ENCODE results near the gene MBNL2. TPM values are rescaled to one million over a fixed set of nuclear protein-coding genes. Genes with fewer than 3 reads are reported as not detected.

The MBNL2 gene
- total RNA-seq, 4 donors from 2014 or later, result 113 to 129 (median 118) TPM

DNA sequence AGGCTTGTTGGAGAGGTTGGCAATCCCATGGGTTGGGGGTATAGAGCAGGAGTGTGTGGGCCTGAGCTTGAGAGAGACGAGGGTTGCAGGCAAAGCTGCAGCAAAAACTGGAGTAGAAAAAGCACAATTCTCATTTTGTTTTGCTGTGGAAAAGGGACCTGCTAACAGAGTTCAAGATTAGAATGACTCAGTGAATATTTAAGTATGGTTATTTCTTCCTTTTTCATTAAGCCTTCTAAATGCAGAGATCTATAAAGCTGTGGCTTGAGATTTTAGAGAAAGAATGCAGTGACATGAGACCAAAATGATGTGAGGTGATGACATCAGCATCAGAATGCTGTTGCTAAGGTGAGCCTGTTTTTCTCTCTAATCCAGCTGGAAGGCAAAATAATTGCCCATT lies 10.8 kb upstream of the MBNL2 start:
- Histone ChIP-seq H3K36me3 (no peaks in the 10 kb centered on the region), H3K9me3 (no peaks in the 10 kb centered on the region), H3K4me3 (no peak overlapping the region), H3K4me1 (peaks cover 0 to 16% (median 0%) of the 10 kb centered on the region in 3 donors), H3K27me3 (no peaks in the 10 kb centered on the region), H3K27ac (peak overlapping the region; percentile 13 to 62 (median 36))
- WGBS, 2 donors (ENCODE audit: low coverage in 1 of 2), result 44 to 71% methylated on average over 1 of the region's 1 CpG
- no peak for ATAC-seq
- TF ChIP-seq POLR2A (IDR thresholded peaks at IDR 0.05), result no peak
- TF ChIP-seq POLR2AphosphoS5 (IDR thresholded peaks at IDR 0.05), result no peak
- TF ChIP-seq EP300 (IDR thresholded peaks at IDR 0.05), result no peak
- TF ChIP-seq, protein P1, sequence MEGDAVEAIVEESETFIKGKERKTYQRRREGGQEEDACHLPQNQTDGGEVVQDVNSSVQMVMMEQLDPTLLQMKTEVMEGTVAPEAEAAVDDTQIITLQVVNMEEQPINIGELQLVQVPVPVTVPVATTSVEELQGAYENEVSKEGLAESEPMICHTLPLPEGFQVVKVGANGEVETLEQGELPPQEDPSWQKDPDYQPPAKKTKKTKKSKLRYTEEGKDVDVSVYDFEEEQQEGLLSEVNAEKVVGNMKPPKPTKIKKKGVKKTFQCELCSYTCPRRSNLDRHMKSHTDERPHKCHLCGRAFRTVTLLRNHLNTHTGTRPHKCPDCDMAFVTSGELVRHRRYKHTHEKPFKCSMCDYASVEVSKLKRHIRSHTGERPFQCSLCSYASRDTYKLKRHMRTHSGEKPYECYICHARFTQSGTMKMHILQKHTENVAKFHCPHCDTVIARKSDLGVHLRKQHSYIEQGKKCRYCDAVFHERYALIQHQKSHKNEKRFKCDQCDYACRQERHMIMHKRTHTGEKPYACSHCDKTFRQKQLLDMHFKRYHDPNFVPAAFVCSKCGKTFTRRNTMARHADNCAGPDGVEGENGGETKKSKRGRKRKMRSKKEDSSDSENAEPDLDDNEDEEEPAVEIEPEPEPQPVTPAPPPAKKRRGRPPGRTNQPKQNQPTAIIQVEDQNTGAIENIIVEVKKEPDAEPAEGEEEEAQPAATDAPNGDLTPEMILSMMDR (IDR thresholded peaks at IDR 0.05), result no peak

DNA sequence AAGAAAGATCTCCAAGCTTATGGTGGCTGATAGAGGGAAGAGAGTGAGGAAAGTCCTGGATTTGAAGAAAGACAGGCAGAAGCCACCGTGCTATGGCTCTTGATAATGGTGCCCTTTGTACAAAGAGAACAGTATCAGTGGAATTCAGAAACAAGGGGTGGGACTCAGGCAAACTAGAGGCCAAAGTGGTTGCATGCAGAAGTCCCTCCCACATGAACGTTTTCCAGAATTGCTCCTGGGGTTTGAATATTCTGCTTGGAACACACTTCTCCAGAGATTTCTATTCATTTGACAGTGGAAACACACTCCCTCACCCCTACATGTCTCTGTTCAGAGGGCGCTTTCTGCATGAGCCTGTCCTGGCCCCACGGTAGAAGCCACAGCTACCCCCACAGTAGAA lies 10.1 kb upstream of the MBNL2 start:
- no peak for TF ChIP-seq EP300 (IDR thresholded peaks at IDR 0.05)
- TF ChIP-seq, protein P1 (IDR thresholded peaks at IDR 0.05), result no peak
- no peak for TF ChIP-seq POLR2AphosphoS5 (IDR thresholded peaks at IDR 0.05)
- TF ChIP-seq POLR2A (IDR thresholded peaks at IDR 0.05), result no peak
- H3K9me3 ChIP-seq, result no peaks in the 10 kb centered on the region
- H3K4me3 ChIP-seq, result no peak overlapping the region
- 30 to 54% methylated on average over 1 to 4 of the region's 4 CpGs for WGBS, 2 donors (ENCODE audit: low coverage in 1 of 2)
- H3K36me3 ChIP-seq, result no peaks in the 10 kb centered on the region
- no peak for ATAC-seq
- H3K27me3 ChIP-seq, result no peaks in the 10 kb centered on the region
- peaks cover 0 to 16% (median 0%) of the 10 kb centered on the region in 3 donors for H3K4me1 ChIP-seq
- H3K27ac ChIP-seq, result peak overlapping the region in 2 of 4 donors; percentile 13 to 62

DNA sequence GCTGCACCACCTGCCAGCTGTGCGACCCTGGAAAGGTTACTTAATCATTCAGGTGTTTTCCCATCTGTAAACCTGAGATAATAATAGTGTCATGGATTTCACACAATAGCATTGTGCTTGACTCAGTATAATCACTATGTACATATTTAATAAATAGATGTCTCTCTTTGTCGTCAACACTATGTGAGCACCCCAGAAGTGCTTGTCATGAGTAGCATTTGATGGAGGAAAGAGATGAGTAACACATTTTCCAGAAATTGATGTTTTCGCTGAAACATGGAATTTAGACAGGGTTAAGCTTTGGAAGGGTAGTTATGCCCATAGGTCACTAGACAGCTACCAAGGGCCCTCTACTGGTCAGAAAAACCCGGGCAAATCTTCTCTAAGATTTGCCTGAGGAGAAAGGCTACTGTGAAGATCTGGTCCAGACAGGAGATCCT lies 9.5 kb upstream of the MBNL2 start:
- Histone ChIP-seq H3K36me3 (no peaks in the 10 kb centered on the region), H3K4me1 (peaks cover 0 to 16% (median 0%) of the 10 kb centered on the region in 3 donors), H3K27ac (peak overlapping the region in 1 of 4 donors; percentile 62), H3K4me3 (no peak overlapping the region), H3K27me3 (no peaks in the 10 kb centered on the region), H3K9me3 (no peaks in the 10 kb centered on the region)
- TF ChIP-seq, protein P1 (IDR thresholded peaks at IDR 0.05), result peak; percentile 20 to 57 (median 32)
- TF ChIP-seq POLR2A (IDR thresholded peaks at IDR 0.05) (no peak), POLR2AphosphoS5 (IDR thresholded peaks at IDR 0.05) (no peak), EP300 (IDR thresholded peaks at IDR 0.05) (no peak)
- WGBS, 2 donors (ENCODE audit: low coverage in 1 of 2), result 52 to 77% methylated on average over 3 to 4 of the region's 4 CpGs
- ATAC-seq, result no peak

DNA sequence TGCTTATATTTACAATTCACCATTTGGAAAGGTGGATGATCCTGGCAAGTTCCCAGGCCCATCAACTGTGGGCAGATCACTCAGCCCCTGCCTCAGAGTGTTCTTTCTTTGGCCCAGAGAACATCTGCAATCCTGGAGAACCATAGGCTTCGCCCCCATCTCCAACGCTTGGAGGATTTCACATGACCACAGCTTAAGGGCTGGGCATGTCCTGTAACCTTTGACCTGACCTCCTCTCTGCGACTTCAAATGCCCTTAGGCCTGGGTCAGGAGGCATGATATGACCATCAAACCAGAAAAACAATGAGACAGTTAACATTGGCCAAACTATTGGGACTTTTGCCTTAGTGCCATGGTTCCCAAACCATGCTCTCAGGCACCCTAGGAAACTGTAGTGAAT lies 7.2 kb upstream of the MBNL2 start:
- no peak overlapping the region for H3K27ac ChIP-seq
- no peaks in the 10 kb centered on the region for H3K36me3 ChIP-seq
- no peaks in the 10 kb centered on the region for H3K27me3 ChIP-seq
- H3K9me3 ChIP-seq, result no peaks in the 10 kb centered on the region
- no peak overlapping the region for H3K4me3 ChIP-seq
- H3K4me1 ChIP-seq, result peaks cover 0 to 16% (median 0%) of the 10 kb centered on the region in 3 donors
- 92% methylated on average over 2 of the region's 3 CpGs; no CpG with 5 or more reads in 1 of the 2 donors for WGBS, 2 donors (ENCODE audit: low coverage in 1 of 2)
- ATAC-seq, result no peak
- TF ChIP-seq POLR2A (IDR thresholded peaks at IDR 0.05) (no peak), POLR2AphosphoS5 (IDR thresholded peaks at IDR 0.05) (no peak), EP300 (IDR thresholded peaks at IDR 0.05) (no peak)
- TF ChIP-seq, protein P1 (IDR thresholded peaks at IDR 0.05), result no peak

DNA sequence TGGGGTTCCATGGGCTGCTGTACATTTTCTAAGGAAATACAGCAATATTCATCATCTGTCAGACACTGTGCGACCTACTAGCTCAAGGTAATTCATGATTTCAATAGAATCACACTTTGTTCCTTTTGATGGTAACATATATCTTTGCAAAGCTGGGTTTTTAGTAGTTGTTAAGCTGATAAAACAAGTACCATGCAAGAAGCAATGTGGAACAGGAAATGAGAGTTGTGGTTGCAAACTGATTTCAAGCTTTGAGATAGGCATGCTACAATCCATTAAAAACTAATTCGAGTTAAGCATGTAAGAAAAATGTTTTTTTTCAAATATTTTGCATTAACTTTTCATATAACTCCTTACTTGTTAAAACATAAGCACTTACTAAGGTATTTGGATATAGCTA lies 6.8 kb upstream of the MBNL2 start:
- H3K9me3 ChIP-seq, result no peaks in the 10 kb centered on the region
- ATAC-seq, result no peak
- peaks cover 0 to 16% (median 0%) of the 10 kb centered on the region in 3 donors for H3K4me1 ChIP-seq
- TF ChIP-seq POLR2AphosphoS5 (IDR thresholded peaks at IDR 0.05) (no peak), EP300 (IDR thresholded peaks at IDR 0.05) (no peak), POLR2A (IDR thresholded peaks at IDR 0.05) (no peak)
- TF ChIP-seq, protein P1 (IDR thresholded peaks at IDR 0.05), result no peak
- no peaks in the 10 kb centered on the region for H3K36me3 ChIP-seq
- no peaks in the 10 kb centered on the region for H3K27me3 ChIP-seq
- H3K27ac ChIP-seq, result no peak overlapping the region
- H3K4me3 ChIP-seq, result no peak overlapping the region
- WGBS, 2 donors (ENCODE audit: low coverage in 1 of 2), result 86 to 92% methylated on average over 2 of the region's 2 CpGs
